MM.1S (cell line): ENCODE measurements around the gene CLIP4.
A peak's percentile ranks its signal among the peaks of the same experiment; 100 is the strongest.

Experiments used
- DNase-seq: peaks from one replicate; pipeline ENCODE4 v3.0.0-alpha.2; 2015
- H2AFZ ChIP-seq: fragments of 300-600 bp; sonication (generic); 2 replicates; pipeline ENCODE4 v1.6.0; 2016; ENCODE audit warnings: antibody characterized with exemption, low read length
- H3F3A ChIP-seq: fragments of 300-600 bp; sonication (generic); 2 replicates; pipeline ENCODE4 v1.6.1; 2016; ENCODE audit warnings: mild to moderate bottlenecking, antibody characterized with exemption, low read length, moderate library complexity, mixed read lengths; ENCODE audit not compliant: insufficient read depth
- H3K27ac ChIP-seq: fragments of 300-600 bp; sonication (generic); 2 replicates; pipeline ENCODE4 v1.5.1; 2016; ENCODE audit warnings: mild to moderate bottlenecking, low read length
- H3K27me3 ChIP-seq: fragments of 300-600 bp; sonication (generic); replicated peaks from 2 replicates; pipeline ENCODE4 v1.6.0; 2016; ENCODE audit warnings: low read length; ENCODE audit not compliant: insufficient read depth
- H3K36me3 ChIP-seq: fragments of 300-600 bp; sonication (generic); replicated peaks from 2 replicates; pipeline ENCODE4 v1.6.1; 2016; ENCODE audit warnings: mild to moderate bottlenecking, low read length, mixed read lengths; ENCODE audit not compliant: insufficient read depth
- H3K4me1 ChIP-seq: fragments of 300-600 bp; sonication (generic); 2 replicates; pipeline ENCODE4 v1.6.1; 2016; ENCODE audit warnings: low read length, mixed read lengths
- H3K4me2 ChIP-seq: fragments of 300-600 bp; sonication (generic); 2 replicates; pipeline ENCODE4 v1.6.0; 2016; ENCODE audit warnings: low read depth, low read length
- H3K4me3 ChIP-seq: fragments of 300-600 bp; sonication (generic); 2 replicates; pipeline ENCODE4 v1.5.1; 2016; ENCODE audit warnings: low read length, mixed read lengths
- H3K79me2 ChIP-seq: fragments of 300-600 bp; sonication (generic); 2 replicates; pipeline ENCODE4 v1.6.1; 2016; ENCODE audit warnings: mixed run types, low read length, mixed read lengths
- H3K9ac ChIP-seq: fragments of 300-600 bp; sonication (generic); 2 replicates; pipeline ENCODE4 v1.6.1; 2016; ENCODE audit warnings: low read length, mixed read lengths
- H3K9me2 ChIP-seq: fragments of 300-600 bp; sonication (generic); replicated peaks from 2 replicates; pipeline ENCODE4 v1.6.1; 2016; ENCODE audit warnings: mild to moderate bottlenecking, low read length, mixed read lengths; ENCODE audit not compliant: insufficient read depth
- H3K9me3 ChIP-seq: fragments of 300-600 bp; sonication (generic); replicated peaks from 2 replicates; pipeline ENCODE4 v1.6.1; 2016; ENCODE audit warnings: mild to moderate bottlenecking, low read length, mixed read lengths; ENCODE audit not compliant: insufficient read depth
- H4K20me1 ChIP-seq: fragments of 300-600 bp; sonication (generic); 2 replicates; pipeline ENCODE4 v1.6.1; 2016; ENCODE audit warnings: mild to moderate bottlenecking, low read length, moderate library complexity, mixed read lengths; ENCODE audit not compliant: insufficient read depth
- CTCF ChIP-seq: fragments of 300-600 bp; sonication (generic); IDR thresholded peaks from 2 replicates; pipeline ENCODE4 v1.5.1; 2016; ENCODE audit warnings: antibody characterized with exemption, low read length, mixed read lengths
- EZH2 ChIP-seq: fragments of 300-600 bp; sonication (generic); optimal IDR thresholded peaks from 2 replicates; pipeline ENCODE3; 2017; ENCODE audit warnings: low read depth, mild to moderate bottlenecking, antibody characterized with exemption, low read length, mixed read lengths
- EZH2phosphoT487 ChIP-seq: fragments of 300-600 bp; sonication (generic); IDR thresholded peaks from 2 replicates; pipeline ENCODE4 v1.6.1; 2018; ENCODE audit warnings: antibody characterized with exemption, low read length

Gene CLIP4

DNA sequence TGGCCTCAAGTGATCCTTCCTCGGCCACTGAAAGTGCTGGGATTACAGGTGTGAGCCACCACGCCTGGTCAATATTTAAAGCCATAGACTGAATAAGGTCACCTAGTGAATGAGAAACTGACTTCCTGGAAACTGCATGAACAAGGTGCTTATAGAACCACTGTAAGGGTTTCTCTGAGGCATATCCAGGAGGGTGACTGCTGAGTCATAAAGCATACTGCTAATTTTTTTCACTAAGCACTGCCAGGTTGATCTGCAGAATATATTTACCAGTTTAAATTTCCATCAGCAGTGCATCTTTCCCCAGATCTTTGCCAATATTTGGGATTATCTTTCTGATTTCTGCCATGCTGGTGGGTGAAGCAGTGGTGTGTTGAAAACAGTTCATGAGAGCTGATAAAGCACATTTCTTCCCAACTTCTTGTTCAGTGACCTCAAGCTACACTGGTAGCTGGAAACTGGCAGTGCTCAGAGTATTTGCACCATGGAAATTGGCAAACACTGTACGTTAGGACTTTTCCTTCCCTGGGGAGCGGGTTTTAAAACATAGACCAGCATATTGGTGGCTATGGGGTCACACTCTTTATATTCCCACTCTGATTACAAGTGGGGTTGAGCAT lies 4.2 kb upstream of the CLIP4 start:
- H3K4me3 ChIP-seq, result no peak overlapping the region
- peaks cover 11% of the 10 kb centered on the region for H3K4me1 ChIP-seq
- TF ChIP-seq EZH2, result no peak
- TF ChIP-seq EZH2phosphoT487, result no peak
- TF ChIP-seq CTCF, result no peak
- H3K27me3 ChIP-seq, result no peaks in the 10 kb centered on the region
- H2AFZ ChIP-seq, result no peak overlapping the region
- H4K20me1 ChIP-seq, result no peaks in the 10 kb centered on the region
- DNase-seq, result peak; percentile 11
- H3K79me2 ChIP-seq, result no peaks in the 10 kb centered on the region
- H3F3A ChIP-seq, result peaks cover 2% of the 10 kb centered on the region; the same call in 1 of the 2 replicates
- no peaks in the 10 kb centered on the region for H3K9me2 ChIP-seq
- no peak overlapping the region for H3K9ac ChIP-seq
- no peaks in the 10 kb centered on the region for H3K9me3 ChIP-seq
- no peak overlapping the region for H3K4me2 ChIP-seq
- H3K27ac ChIP-seq, result no peak overlapping the region
- no peaks in the 10 kb centered on the region for H3K36me3 ChIP-seq

- Histone ChIP-seq H3K79me2 (no peaks in the 10 kb centered on the region), H3K9me3 (no peaks in the 10 kb centered on the region), H2AFZ (no peak overlapping the region), H3K27ac (no peak overlapping the region), H3K9me2 (no peaks in the 10 kb centered on the region), H3K4me2 (no peak overlapping the region), H3K4me3 (no peak overlapping the region), H3K27me3 (no peaks in the 10 kb centered on the region), H4K20me1 (no peaks in the 10 kb centered on the region), H3K9ac (no peak overlapping the region), H3K36me3 (no peaks in the 10 kb centered on the region), H3K4me1 (peaks cover 11% of the 10 kb centered on the region), H3F3A (peaks cover 8% of the 10 kb centered on the region; the same call in 1 of the 2 replicates)
- TF ChIP-seq EZH2 (no peak), EZH2phosphoT487 (no peak), CTCF (no peak)
- no peak for DNase-seq
Observed at GRCh38 chr2:29112379-29112778, 2.8 kb upstream of the CLIP4 start.

DNA sequence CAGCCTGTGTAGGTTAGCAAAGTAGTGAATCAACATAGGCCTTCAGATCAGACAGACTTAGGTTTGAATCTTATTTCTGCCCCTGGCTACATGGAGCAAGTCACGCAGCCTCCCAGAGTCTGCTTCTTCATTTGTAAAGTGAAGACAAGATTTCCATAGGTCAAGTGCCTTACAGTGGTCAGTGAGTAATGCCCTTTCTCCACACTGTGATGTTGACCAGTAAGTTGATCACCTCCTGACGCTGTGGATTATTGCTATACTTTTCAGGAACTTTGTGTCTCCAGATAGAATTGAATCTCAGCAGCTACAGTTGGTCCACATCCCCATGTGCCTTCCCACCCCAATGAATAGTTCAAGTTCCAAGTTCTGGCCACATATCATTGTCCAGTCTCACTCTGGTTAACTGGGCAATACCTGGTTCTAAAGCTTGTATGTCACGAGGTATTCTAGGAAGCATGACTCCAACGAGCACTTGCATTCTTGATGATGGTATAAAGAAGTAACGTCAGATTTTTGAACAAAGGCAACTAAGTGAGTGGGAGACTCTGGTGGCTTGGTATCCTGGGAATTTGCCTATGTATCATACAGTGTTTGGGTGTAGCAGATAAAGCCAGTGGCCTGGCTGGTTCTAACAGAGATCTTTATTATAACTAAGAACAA lies 2.1 kb upstream of the CLIP4 start:
- Histone ChIP-seq H3K9ac (no peak overlapping the region), H3K36me3 (no peaks in the 10 kb centered on the region), H3K27me3 (no peaks in the 10 kb centered on the region), H4K20me1 (no peaks in the 10 kb centered on the region), H3F3A (peaks cover 8% of the 10 kb centered on the region; the same call in 1 of the 2 replicates), H3K4me2 (no peak overlapping the region), H3K79me2 (no peaks in the 10 kb centered on the region), H3K9me2 (no peaks in the 10 kb centered on the region), H2AFZ (no peak overlapping the region), H3K4me3 (no peak overlapping the region), H3K27ac (no peak overlapping the region), H3K4me1 (peaks cover 11% of the 10 kb centered on the region), H3K9me3 (no peaks in the 10 kb centered on the region)
- no peak for DNase-seq
- no peak for TF ChIP-seq EZH2phosphoT487
- no peak for TF ChIP-seq EZH2
- no peak for TF ChIP-seq CTCF
